Measurements from ENCODE around the gene TMEM243.

The TMEM243 gene

DNA sequence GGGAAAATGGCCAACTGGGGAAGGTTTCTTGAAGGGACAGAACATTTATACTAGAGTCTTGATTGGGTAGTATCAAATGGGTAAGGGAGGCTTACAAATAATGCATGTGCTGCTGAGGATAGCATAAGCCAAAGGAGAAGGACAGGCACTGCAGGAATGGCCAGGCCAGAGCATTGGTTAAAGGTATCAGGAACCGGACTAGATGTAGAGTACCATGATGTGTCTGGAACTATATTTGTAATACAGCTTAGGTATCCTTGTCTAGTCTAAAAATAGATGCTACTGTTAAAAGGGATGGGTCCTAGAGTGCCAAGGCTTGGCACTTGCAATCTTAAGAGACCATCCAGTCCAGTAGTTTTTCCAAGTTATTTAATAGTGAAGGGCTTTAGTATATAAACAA, 20.3 kb downstream of the TMEM243 start:
- no peak for DNase-seq (ENCODE audit: extremely low read depth, insufficient read length)
- no peaks in the 10 kb centered on the region for H3K27me3 ChIP-seq (replicated peaks; ENCODE audit: control insufficient read depth, insufficient read depth, low read length)
- TF ChIP-seq, protein P1, sequence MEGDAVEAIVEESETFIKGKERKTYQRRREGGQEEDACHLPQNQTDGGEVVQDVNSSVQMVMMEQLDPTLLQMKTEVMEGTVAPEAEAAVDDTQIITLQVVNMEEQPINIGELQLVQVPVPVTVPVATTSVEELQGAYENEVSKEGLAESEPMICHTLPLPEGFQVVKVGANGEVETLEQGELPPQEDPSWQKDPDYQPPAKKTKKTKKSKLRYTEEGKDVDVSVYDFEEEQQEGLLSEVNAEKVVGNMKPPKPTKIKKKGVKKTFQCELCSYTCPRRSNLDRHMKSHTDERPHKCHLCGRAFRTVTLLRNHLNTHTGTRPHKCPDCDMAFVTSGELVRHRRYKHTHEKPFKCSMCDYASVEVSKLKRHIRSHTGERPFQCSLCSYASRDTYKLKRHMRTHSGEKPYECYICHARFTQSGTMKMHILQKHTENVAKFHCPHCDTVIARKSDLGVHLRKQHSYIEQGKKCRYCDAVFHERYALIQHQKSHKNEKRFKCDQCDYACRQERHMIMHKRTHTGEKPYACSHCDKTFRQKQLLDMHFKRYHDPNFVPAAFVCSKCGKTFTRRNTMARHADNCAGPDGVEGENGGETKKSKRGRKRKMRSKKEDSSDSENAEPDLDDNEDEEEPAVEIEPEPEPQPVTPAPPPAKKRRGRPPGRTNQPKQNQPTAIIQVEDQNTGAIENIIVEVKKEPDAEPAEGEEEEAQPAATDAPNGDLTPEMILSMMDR (IDR thresholded peaks at IDR 0.05; ENCODE audit: insufficient read depth, low read length, poor library complexity, severe bottlenecking): no peak
- H3K4me3 ChIP-seq (replicated peaks; ENCODE audit: low read depth, low read length): no peak overlapping the region
- H3K36me3 ChIP-seq (ENCODE audit: control insufficient read depth, insufficient read depth, low read length): peaks cover 10% of the 10 kb centered on the region

DNA sequence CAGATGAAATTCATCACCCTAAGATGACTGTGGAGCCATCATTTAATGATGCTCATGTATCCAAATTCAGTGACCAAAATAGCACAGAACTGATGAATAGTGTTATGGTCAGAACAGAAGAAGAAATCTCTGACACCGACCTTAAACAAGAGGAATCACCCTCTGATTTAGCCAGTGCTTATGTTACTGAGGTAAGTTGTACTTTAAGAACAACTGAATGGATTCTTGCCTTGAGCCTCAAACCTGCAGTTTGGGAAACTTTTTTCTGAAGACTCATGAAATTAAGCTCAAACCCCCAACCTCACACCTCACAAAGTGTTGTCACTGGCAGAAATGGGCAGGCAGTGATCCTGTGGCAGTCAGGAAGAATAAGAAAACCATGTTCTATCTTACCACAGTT, 25.6 kb downstream of the TMEM243 start:
- peaks cover 7% of the 10 kb centered on the region for H3K36me3 ChIP-seq (ENCODE audit: control insufficient read depth, insufficient read depth, low read length)
- no peak for DNase-seq (ENCODE audit: extremely low read depth, insufficient read length)
- TF ChIP-seq, protein P1 (IDR thresholded peaks at IDR 0.05; ENCODE audit: insufficient read depth, low read length, poor library complexity, severe bottlenecking): no peak

DNA sequence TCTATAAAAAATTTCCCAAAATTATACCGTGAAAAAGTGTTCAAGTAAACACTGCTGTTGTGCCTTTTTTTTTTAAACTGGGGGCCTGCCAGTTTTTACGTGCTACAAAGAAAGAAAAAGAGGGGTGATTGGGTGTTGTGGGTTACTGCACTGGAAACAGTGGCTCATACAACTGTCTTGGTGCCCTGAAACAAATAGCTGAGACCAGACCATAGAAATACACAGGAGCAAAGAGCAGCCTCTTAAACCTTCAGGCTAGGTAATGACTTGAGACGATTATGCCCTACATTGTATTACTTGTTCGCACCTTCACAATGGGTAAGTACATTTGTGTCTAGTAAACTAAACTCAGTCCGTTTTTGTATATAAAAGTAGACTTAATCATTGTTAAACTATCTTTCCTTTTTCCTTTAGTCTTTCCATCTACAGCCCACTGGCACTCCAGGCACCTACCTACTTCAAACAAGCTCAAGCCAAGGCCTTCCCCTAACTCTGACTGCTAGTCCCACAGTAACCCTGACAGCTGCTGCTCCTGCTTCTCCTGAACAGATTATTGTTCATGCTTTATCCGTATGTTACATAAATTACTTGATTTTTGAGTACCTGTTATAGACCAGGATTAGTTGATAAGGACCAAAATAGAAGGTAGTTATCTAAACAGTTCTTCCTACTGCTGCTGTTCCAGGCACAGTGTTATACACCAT, 26.6 kb downstream of the TMEM243 start:
- TF ChIP-seq, protein P1 (IDR thresholded peaks at IDR 0.05; ENCODE audit: insufficient read depth, low read length, poor library complexity, severe bottlenecking): no peak
- no peak for DNase-seq (ENCODE audit: extremely low read depth, insufficient read length)
- no peak overlapping the region for H3K4me3 ChIP-seq (replicated peaks; ENCODE audit: low read depth, low read length)
- peaks cover 7% of the 10 kb centered on the region for H3K36me3 ChIP-seq (ENCODE audit: control insufficient read depth, insufficient read depth, low read length)
- H3K27me3 ChIP-seq (replicated peaks; ENCODE audit: control insufficient read depth, insufficient read depth, low read length): no peaks in the 10 kb centered on the region

More for the DNA sequence above, 25.6 kb downstream of the TMEM243 start:
- H3K27me3 ChIP-seq (replicated peaks; ENCODE audit: control insufficient read depth, insufficient read depth, low read length): no peaks in the 10 kb centered on the region
- H3K4me3 ChIP-seq (replicated peaks; ENCODE audit: low read depth, low read length): no peak overlapping the region

DNA sequence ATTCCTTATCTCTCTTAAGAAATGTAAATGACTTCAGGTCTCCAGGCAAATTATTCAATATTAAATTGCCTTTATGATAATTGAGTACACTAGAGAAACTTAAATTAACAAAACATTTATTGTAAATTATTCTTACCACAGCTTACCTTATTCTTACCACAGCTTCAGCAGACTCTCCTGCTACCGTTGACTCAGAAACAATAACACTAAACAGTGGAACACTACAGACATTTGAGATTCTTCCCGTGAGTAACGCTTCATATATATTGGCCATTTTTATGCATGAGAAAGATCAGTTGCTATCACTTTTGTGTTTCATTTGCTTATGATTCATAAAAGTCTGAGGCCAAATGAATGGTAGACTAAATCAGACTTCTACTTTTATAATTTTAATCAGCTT, 28.7 kb downstream of the TMEM243 start:
- Histone ChIP-seq H3K36me3 (ENCODE audit: control insufficient read depth, insufficient read depth, low read length) (peaks cover 12% of the 10 kb centered on the region), H3K27me3 (replicated peaks; ENCODE audit: control insufficient read depth, insufficient read depth, low read length) (no peaks in the 10 kb centered on the region), H3K4me3 (replicated peaks; ENCODE audit: low read depth, low read length) (no peak overlapping the region)
- TF ChIP-seq, protein P1 (IDR thresholded peaks at IDR 0.05; ENCODE audit: insufficient read depth, low read length, poor library complexity, severe bottlenecking): no peak
- DNase-seq (ENCODE audit: extremely low read depth, insufficient read length): no peak

DNA sequence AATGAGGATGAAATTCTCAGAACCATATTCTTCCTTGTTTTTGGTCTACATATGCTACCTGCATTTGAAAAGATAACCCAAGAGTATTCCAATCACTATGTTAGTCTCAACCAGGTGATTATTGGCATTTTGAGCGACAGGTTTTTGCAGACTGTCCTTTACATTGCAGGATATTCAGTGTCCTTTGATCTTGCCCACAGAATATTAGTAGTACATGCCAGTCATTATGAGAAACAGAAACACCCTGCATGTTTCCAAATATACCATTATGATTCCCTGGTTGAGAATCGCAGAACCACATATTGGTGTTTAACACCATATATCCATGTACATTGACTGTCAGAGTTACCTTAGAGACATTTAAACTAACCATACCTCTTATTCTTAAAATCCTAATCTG, 30.6 kb downstream of the TMEM243 start:
- peaks cover 9% of the 10 kb centered on the region for H3K36me3 ChIP-seq (ENCODE audit: control insufficient read depth, insufficient read depth, low read length)
- no peak for DNase-seq (ENCODE audit: extremely low read depth, insufficient read length)
- TF ChIP-seq, protein P1 (IDR thresholded peaks at IDR 0.05; ENCODE audit: insufficient read depth, low read length, poor library complexity, severe bottlenecking): no peak
- H3K27me3 ChIP-seq (replicated peaks; ENCODE audit: control insufficient read depth, insufficient read depth, low read length): no peaks in the 10 kb centered on the region
- no peak overlapping the region for H3K4me3 ChIP-seq (replicated peaks; ENCODE audit: low read depth, low read length)

DNA sequence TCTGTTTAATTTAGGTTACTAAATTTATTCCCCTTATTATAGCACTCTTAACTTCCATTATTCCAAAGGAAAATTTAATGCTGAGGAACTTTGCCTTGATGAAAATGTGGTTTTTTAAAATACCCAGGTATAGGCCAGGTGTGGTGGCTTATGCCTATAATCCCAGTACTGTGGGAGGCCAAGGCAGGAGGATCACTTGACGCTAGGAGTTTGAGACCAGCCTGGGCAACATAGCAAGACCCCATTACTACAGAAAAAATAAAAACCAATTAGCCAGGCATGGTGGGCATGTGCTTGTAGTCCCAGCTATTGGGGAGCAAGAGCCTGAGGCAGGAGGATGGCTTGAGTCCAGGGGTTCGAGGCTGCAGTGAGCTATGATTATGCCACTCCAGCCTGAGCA, 32.4 kb downstream of the TMEM243 start:
- H3K27me3 ChIP-seq (replicated peaks; ENCODE audit: control insufficient read depth, insufficient read depth, low read length): no peaks in the 10 kb centered on the region
- DNase-seq (ENCODE audit: extremely low read depth, insufficient read length): no peak
- TF ChIP-seq, protein P1 (IDR thresholded peaks at IDR 0.05; ENCODE audit: insufficient read depth, low read length, poor library complexity, severe bottlenecking): no peak
- H3K4me3 ChIP-seq (replicated peaks; ENCODE audit: low read depth, low read length): no peak overlapping the region
- H3K36me3 ChIP-seq (ENCODE audit: control insufficient read depth, insufficient read depth, low read length): peaks cover 14% of the 10 kb centered on the region

Data from GM06990 (cell line).